RWPE1 (cell line): Measurements from ENCODE around the gene CDO1.

Experiments
- CTCF ChIA-PET: fragments of 350-600 bp; sonication (Branson Sonifier 250); formaldehyde crosslinking; extraction: SDS; loops from one replicate; lab custom pipeline; 2021; lab: Yijun Ruan, JAX
- POLR2A ChIA-PET: fragments of 400-600 bp; formaldehyde crosslinking; extraction: SDS; loops from one replicate; lab custom pipeline; 2020; ENCODE audit warnings: antibody characterized with exemption; ENCODE audit not compliant: low non-redundant PET; lab: Yijun Ruan, JAX
- DNase-seq: peaks from one replicate; pipeline ENCODE4 v3.0.0; 2012; ENCODE audit warnings: low spot score
- H3K27ac ChIP-seq: fragments of 450-650 bp; 2 replicates; pipeline ENCODE4 v1.5.1; 2017
- TF ChIP-seq, protein P1 (sequence below): fragments of 450-650 bp; conservative IDR thresholded peaks from 2 replicates; pipeline ENCODE4 v1.5.1; 2017; ENCODE audit warnings: low read depth, mild to moderate bottlenecking

CDO1 gene

DNA sequence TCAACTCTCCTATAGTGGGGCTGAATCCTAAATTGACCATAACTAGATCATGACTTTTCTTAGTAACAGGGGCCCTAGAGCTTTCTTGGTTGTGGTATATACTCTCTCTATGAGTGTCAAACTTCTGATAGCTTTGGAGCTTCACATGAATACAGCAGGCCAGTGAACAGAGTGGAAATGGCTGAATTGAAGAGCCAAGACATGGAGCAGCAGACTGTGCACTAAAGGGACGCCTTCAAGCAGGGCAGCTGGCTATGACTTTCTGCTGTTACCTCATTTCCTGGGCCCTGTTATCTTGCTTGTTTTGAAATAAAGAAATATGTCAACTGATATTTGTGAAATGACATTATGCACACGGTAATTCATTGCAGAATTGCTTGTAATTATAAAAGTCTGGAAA is 16.4 kb downstream of the CDO1 start:
- TF ChIP-seq, protein P1, sequence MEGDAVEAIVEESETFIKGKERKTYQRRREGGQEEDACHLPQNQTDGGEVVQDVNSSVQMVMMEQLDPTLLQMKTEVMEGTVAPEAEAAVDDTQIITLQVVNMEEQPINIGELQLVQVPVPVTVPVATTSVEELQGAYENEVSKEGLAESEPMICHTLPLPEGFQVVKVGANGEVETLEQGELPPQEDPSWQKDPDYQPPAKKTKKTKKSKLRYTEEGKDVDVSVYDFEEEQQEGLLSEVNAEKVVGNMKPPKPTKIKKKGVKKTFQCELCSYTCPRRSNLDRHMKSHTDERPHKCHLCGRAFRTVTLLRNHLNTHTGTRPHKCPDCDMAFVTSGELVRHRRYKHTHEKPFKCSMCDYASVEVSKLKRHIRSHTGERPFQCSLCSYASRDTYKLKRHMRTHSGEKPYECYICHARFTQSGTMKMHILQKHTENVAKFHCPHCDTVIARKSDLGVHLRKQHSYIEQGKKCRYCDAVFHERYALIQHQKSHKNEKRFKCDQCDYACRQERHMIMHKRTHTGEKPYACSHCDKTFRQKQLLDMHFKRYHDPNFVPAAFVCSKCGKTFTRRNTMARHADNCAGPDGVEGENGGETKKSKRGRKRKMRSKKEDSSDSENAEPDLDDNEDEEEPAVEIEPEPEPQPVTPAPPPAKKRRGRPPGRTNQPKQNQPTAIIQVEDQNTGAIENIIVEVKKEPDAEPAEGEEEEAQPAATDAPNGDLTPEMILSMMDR: no peak
- CTCF ChIA-PET: interaction anchor here (1.0 to 1.4 kb wide), 2 partner anchors 9 to 31 kb away, joined by 3 read pairs; no protein-coding TSS in a partner anchor
- no peak overlapping the region for H3K27ac ChIP-seq
- no peak for DNase-seq
- POLR2A ChIA-PET: no interaction called here

- POLR2A ChIA-PET: no interaction called here
- H3K27ac ChIP-seq: no peak overlapping the region
- CTCF ChIA-PET: no interaction called here
- TF ChIP-seq, protein P1: no peak
- DNase-seq: no peak
Observed at GRCh38 chr5:115798252-115798651, 18.2 kb downstream of the CDO1 start.

- ChIA-PET CTCF (interaction anchor here (1.2 kb wide), 1 partner anchor 271 kb away, joined by 3 read pairs; no protein-coding TSS in a partner anchor), POLR2A (no interaction called here)
Observed at GRCh38 chr5:115796656-115797055, 19.8 kb downstream of the CDO1 start.

GRCh38 chr5:115795700-115796099 is 20.8 kb downstream of the CDO1 start:
- TF ChIP-seq, protein P1: no peak
- no peak overlapping the region for H3K27ac ChIP-seq
- CTCF ChIA-PET: interaction anchor here (0.6 to 1.2 kb wide), 3 partner anchors 8 to 272 kb away, joined by 3 to 5 read pairs (median 3); no protein-coding TSS in a partner anchor
- POLR2A ChIA-PET: no interaction called here
- DNase-seq: no peak

More at GRCh38 chr5:115796656-115797055, 19.8 kb downstream of the CDO1 start:
- no peak overlapping the region for H3K27ac ChIP-seq
- DNase-seq: no peak
- TF ChIP-seq, protein P1: no peak

DNA sequence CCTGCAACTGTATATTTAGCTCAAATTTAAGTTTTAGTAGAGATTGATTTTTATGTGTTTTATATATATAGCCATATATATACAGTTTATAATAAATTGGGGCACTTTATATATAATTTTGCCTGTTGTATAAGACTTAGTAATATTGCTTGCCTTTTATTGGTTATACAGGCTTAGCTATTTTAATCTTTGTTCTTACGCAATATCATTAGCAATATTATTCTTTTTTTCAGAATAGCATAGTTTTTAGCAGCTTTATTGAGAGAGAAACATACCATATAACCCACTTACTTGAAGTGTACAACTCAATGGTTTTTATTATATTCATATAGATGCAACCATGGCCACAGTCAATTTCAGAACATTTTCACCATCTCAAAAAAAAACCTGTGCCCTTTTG is 28.0 kb downstream of the CDO1 start:
- no peak for DNase-seq
- H3K27ac ChIP-seq: no peak overlapping the region
- TF ChIP-seq, protein P1: no peak
- CTCF ChIA-PET: interaction anchor here (0.6 to 1.2 kb wide), 3 partner anchors 7 to 1279 kb away, joined by 3 to 5 read pairs (median 3); no protein-coding TSS in a partner anchor
- POLR2A ChIA-PET: no interaction called here

- DNase-seq: no peak
- TF ChIP-seq, protein P1: no peak
- ChIA-PET CTCF (interaction anchor here (1.2 kb wide), 1 partner anchor 8 kb away, joined by 5 read pairs; no protein-coding TSS in a partner anchor), POLR2A (no interaction called here)
- no peak overlapping the region for H3K27ac ChIP-seq
Observed at GRCh38 chr5:115787426-115787825, 29.0 kb downstream of the CDO1 start.
